HG03460 (cell line): ENCODE measurements around the gene TMTC2.

Source experiments
- ATAC-seq: cut with Tn5 transposase; IDR thresholded peaks from one replicate; pipeline ENCODE4 v1.9.1; 2021; ENCODE audit not compliant: unreplicated experiment

Gene TMTC2

GRCh38 chr12:83121897-83122622 is 435.4 kb downstream of the TMTC2 start:
- no peak for ATAC-seq

DNA sequence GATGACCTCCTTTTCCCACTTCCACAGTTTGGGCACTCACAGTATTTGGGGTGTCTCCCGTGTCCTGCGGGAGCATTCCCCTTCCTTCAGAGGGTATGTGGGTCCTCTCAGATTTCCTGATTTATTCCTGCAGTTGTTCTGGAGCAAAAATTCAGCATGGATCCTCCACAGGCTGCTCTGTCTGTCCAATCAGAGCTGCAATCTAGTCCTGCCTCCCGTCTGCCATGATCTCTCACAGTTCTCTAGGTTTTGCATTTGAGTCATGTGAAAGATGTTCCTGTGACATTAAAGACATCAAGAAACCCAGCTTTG is 435.9 kb downstream of the TMTC2 start:
- ATAC-seq, result no peak

GRCh38 chr12:83123039-83123438 is 436.3 kb downstream of the TMTC2 start:
- ATAC-seq, result no peak

- ATAC-seq, result no peak
Observed at GRCh38 chr12:83128540-83128939, 441.8 kb downstream of the TMTC2 start.

DNA sequence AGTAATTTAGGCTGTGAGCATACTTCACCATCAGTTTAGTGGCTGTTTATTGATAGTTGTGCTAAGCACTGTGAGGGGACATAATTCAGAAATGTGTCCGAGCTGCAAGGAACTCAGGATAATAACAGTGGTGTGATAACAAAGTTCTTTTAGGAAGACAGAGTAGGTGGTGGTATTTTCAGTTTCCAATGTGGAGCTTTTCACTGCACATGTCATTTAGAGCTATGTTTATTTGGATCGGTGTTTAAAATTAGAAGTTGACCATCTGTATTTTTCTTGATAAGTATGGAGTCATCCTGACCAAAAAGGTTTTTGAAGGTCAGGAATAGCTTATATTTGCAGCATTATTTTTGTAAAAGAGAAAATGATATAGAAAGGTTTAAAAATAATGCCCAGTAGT is 443.5 kb downstream of the TMTC2 start:
- no peak for ATAC-seq

DNA sequence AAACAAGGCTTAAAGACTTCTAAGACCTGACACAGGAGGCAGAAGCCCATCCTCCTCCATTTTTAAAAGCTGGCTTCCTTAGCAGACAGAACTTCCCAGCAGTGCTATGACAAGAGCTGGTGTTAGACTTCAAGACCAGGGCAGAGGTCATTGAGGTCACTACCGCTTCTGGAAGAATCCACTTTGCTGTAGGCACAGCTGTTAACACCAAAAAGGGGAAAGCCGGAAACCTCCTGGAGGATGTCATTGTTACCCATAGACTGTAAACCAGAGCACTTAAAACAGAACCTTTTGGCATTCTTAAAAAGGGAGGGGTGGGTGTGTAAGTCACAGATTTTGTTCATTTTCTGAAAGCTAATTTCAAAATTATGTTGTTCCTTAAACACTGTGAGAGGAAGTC is 445.7 kb downstream of the TMTC2 start:
- ATAC-seq, result no peak

- ATAC-seq, result no peak
Observed at GRCh38 chr12:83136411-83136810, 449.7 kb downstream of the TMTC2 start.

- no peak for ATAC-seq
Observed at GRCh38 chr12:83140135-83140534, 453.4 kb downstream of the TMTC2 start.

DNA sequence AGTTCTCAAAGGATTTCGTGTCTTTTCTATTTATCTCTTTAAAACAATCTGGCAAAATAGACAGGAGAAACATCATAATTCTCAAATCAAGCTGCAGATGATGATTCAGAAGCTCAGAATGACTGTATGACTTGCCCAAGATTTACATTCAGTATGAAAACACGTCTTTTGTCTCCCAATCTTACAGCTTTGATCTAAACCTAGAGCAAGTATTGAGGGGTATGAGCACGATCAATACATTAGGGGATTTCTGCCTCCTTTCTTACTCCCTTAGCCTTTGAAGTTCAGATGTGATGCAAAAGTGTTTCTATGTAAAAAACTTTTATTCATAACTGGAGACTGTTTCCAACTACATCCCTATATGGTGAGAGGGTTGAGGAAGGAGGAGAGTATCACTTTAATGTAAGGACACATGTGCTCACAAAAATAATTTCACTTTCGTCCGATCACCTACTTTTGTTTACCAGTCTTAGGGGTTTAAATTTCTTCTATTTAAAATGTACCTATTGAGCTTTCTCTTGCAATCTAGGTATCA is 454.8 kb downstream of the TMTC2 start:
- no peak for ATAC-seq

DNA sequence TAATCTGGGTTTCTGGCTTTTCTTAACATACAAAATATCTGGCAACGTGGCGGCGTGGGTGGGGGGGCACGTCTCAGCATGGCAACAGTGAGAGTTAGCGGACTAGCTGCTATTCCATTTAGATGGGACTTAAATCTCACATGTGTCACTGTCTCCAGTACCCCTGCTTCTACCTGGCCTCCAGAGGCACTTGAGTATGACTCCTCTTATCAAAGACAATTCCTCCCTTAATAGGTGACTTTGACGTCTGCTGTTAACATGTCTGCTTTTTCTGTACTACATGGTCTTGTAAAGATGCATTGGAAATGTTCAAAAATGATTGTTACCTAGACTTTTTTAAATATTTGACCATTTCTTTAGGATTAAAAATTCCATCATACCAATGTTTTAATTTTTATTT is 456.2 kb downstream of the TMTC2 start:
- no peak for ATAC-seq

DNA sequence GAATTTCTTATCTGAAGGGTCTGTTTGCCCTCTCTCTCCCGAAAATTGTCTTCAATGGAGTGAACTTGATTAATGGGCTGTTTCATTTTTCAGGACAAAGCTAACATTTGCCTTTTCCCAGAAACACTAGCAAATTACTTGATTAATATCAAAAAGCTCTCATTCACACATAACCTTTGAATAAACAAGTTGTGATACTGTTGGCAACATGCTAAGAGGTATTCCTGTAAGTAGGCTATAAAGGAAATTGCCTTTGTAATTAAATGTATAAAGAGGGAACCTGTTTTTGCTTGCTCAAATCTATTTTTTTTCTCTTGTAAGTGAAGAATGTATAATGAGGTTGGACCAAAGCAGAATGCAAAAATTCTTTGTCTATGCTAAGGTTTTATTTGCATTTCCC is 457.2 kb downstream of the TMTC2 start:
- no peak for ATAC-seq

- ATAC-seq, result no peak
Observed at GRCh38 chr12:83145325-83145840, 458.7 kb downstream of the TMTC2 start.

GRCh38 chr12:83147341-83147740 is 460.6 kb downstream of the TMTC2 start:
- no peak for ATAC-seq

GRCh38 chr12:83149987-83150386 is 463.3 kb downstream of the TMTC2 start:
- no peak for ATAC-seq

- ATAC-seq, result no peak
Observed at GRCh38 chr12:83150465-83151189, 463.9 kb downstream of the TMTC2 start.

DNA sequence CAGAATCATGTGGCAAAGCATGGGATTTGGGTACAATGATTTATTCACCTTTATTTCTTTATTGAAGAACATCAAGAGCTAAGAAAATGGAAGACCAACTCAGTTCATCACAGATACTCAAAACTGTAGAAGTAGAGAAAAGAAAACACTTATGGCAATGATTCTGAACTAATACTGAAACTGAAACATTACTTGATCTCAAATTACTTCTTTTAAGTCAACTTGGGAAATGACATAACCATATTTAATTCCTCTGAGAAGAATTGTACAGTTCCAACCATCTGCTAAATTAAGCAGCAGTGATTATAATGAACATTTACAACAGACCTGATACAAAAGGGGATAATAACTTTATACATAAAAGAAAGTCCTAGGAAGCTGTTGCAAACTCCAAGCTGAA is 466.5 kb downstream of the TMTC2 start:
- ATAC-seq, result no peak

- no peak for ATAC-seq
Observed at GRCh38 chr12:83156815-83157214, 470.1 kb downstream of the TMTC2 start.

- no peak for ATAC-seq
Observed at GRCh38 chr12:83157604-83158003, 470.9 kb downstream of the TMTC2 start.

- no peak for ATAC-seq
Observed at GRCh38 chr12:83158613-83159207, 472.0 kb downstream of the TMTC2 start.

DNA sequence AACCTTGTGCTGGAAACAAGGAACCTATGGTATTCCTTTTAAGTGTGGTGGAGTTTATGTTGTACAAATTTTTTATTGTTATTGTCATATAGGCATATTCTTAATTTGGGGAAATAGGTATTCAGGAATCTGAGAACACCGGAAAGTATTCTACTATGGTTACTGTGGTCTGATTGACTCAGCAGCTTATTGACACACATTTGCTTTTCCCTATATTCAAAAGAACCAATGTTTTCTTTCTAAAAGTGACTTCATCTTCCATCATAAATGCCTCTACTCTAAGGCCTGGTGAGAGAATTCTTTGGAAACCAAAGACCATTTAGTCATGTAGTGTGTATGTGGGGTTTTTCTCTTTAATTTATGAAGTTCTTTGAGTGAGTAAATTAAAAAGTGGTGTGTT is 474.8 kb downstream of the TMTC2 start:
- ATAC-seq, result no peak

GRCh38 chr12:83168751-83169150 is 482.0 kb downstream of the TMTC2 start:
- no peak for ATAC-seq

DNA sequence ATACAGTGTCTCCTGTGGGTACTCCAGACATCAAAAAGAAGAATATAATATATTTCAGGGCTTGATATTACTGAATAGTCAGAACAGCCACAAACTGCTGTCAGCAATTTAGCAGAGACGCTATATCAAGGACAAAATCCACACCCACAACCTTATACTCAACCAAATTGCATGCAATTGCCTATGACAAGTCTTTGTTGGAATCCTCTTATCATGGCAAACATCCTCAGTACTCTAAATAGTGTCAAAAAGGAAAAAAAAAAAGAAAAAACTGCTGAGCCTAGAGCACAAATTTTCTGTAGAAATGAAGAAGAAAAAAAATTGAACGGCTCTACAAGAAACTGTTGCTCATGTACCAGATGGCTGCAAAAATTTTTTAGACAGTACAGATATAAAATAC is 485.7 kb downstream of the TMTC2 start:
- no peak for ATAC-seq
